H1 (cell line): ENCODE measurements around the gene FASN.

Source experiments
- ATF3 ChIP-seq: IDR thresholded peaks from 2 replicates; pipeline ENCODE4 v1.6.1; 2011; ENCODE audit warnings: low read depth, mild to moderate bottlenecking, low read length; ENCODE audit not compliant: insufficient read depth
- CBX5 ChIP-seq: fragments of 300-800, 300-1000 bp; sonication (generic); IDR thresholded peaks from 2 replicates; pipeline ENCODE4 v1.7.1; 2016; ENCODE audit warnings: antibody characterized with exemption, low read length, low read depth
- CTCF ChIP-seq, 3 experiments: IDR thresholded peaks; 1 replicate in 2 of 3; 2 replicates in 1 of 3; pipeline versions ENCODE4 v1.5.1 to v1.6.1; 2011; ENCODE audit warnings: low read length in 3 of 3, mild to moderate bottlenecking in 3 of 3, inconsistent platforms in 2 of 3, low read depth in 1 of 3, moderate library complexity in 1 of 3; ENCODE audit not compliant: insufficient read depth in 1 of 3; ENCODE audit errors: control extremely low read depth in 1 of 3
- EP300 ChIP-seq, 2 experiments: IDR thresholded peaks; 1 replicate in 1 of 2; 2 replicates in 1 of 2; pipeline ENCODE4 v1.6.1; 2011 to 2012; ENCODE audit warnings: low read depth in 2 of 2, low read length in 2 of 2, mild to moderate bottlenecking in 2 of 2, borderline replicate concordance in 1 of 2, inconsistent platforms in 1 of 2, moderate library complexity in 1 of 2
- EZH2 ChIP-seq: fragments of 200-600 bp; sonication (generic); IDR thresholded peaks from 2 replicates; pipeline ENCODE4 v1.7.1; 2012; ENCODE audit warnings: low read depth, mild to moderate bottlenecking, moderate library complexity, low read length, inconsistent platforms; ENCODE audit not compliant: severe bottlenecking
- GTF2F1 ChIP-seq: IDR thresholded peaks from 2 replicates; pipeline ENCODE4 v1.6.1; 2012; ENCODE audit warnings: low read depth, low read length, improper control_type of control experiment, borderline replicate concordance
- KDM1A ChIP-seq: fragments of 200-600, 300-600 bp; sonication (generic); IDR thresholded peaks from 2 replicates; pipeline ENCODE4 v1.7.1; 2016; ENCODE audit warnings: mild to moderate bottlenecking, low read length, borderline replicate concordance
- POLR2A ChIP-seq, 2 experiments: IDR thresholded peaks; 1 replicate in 1 of 2; 2 replicates in 1 of 2; pipeline ENCODE4 v1.6.1; 2011; ENCODE audit warnings: low read depth in 2 of 2, low read length in 2 of 2, mild to moderate bottlenecking in 2 of 2; ENCODE audit errors: control extremely low read depth in 1 of 2
- RAD21 ChIP-seq, 2 experiments: IDR thresholded peaks in 1 of 2; conservative IDR thresholded peaks in 1 of 2; 2 replicates each; pipeline ENCODE4 v1.6.1; 2011; ENCODE audit warnings: low read depth in 2 of 2, low read length in 2 of 2, improper control_type of control experiment in 1 of 2, inconsistent platforms in 1 of 2, mild to moderate bottlenecking in 1 of 2, moderate library complexity in 1 of 2
- TEAD4 ChIP-seq: IDR thresholded peaks from 2 replicates; pipeline ENCODE4 v1.6.1; 2012; ENCODE audit warnings: low read depth, low read length, inconsistent platforms, mixed read lengths

- no peak for TF ChIP-seq KDM1A
- TF ChIP-seq POLR2A (IDR thresholded peaks at IDR 0.05; ENCODE audit: control extremely low read depth in 1 of 2, low read depth in 2 of 2, low read length in 2 of 2), result no peak
- no peak for TF ChIP-seq EP300 (IDR thresholded peaks at IDR 0.05; ENCODE audit: borderline replicate concordance in 1 of 2, low read depth in 2 of 2, low read length in 2 of 2)
- no peak for TF ChIP-seq EZH2
- no peak for TF ChIP-seq CTCF (IDR thresholded peaks at IDR 0.05; ENCODE audit: control extremely low read depth in 1 of 3, insufficient read depth in 1 of 3, low read depth in 1 of 3, low read length in 3 of 3)
- no peak for TF ChIP-seq ATF3
- no peak for TF ChIP-seq TEAD4
- no peak for TF ChIP-seq GTF2F1
- TF ChIP-seq CBX5, result no peak
- TF ChIP-seq RAD21 (IDR thresholded peaks at IDR 0.05 in 1 of 2, conservative IDR thresholded peaks at IDR 0.05 in 1 of 2; ENCODE audit: low read depth in 2 of 2, low read length in 2 of 2), result no peak
Measured at GRCh38 chr17:82047914-82048570, 50.0 kb downstream of the FASN start.
